GM23338 (cell line): ENCODE results near the gene PMVK. TPM values are rescaled to one million over a fixed set of nuclear protein-coding genes. Genes with fewer than 3 reads are reported as not detected.

Source experiments
- ATAC-seq: fragments of 200-7000 bp; cut with Tn5 transposase; 3 replicates; pipeline ENCODE4 v1.9.1; 2020
- DNase-seq: peaks from one replicate; pipeline ENCODE4 v3.0.0-alpha.2; 2015; ENCODE audit warnings: low spot score
- H2AFZ ChIP-seq: fragments of 200-600 bp; sonication (generic); 2 replicates; pipeline ENCODE4 v1.8.0; 2016; ENCODE audit warnings: antibody characterized with exemption, mild to moderate bottlenecking, moderate library complexity
- H3F3A ChIP-seq: fragments of 200-600 bp; sonication (generic); replicated peaks from 2 replicates; pipeline ENCODE4 v1.8.0; 2017; ENCODE audit warnings: antibody characterized with exemption, mixed run types, low read depth
- H3K27ac ChIP-seq: fragments of 200-600 bp; sonication (generic); 2 replicates; pipeline ENCODE4 v1.6.1; 2016; ENCODE audit warnings: low read depth
- H3K27me3 ChIP-seq: fragments of 200-600 bp; sonication (generic); 2 replicates; pipeline ENCODE4 v1.8.0; 2016; ENCODE audit warnings: mild to moderate bottlenecking, mixed run types, moderate library complexity; ENCODE audit not compliant: insufficient read depth
- H3K36me3 ChIP-seq: fragments of 200-600 bp; sonication (generic); 2 replicates; pipeline ENCODE4 v1.8.0; 2016; ENCODE audit warnings: mild to moderate bottlenecking; ENCODE audit not compliant: insufficient read depth
- H3K4me1 ChIP-seq: fragments of 200-600 bp; sonication (generic); 2 replicates; pipeline ENCODE4 v1.8.0; 2016; ENCODE audit warnings: mild to moderate bottlenecking, moderate library complexity; ENCODE audit not compliant: insufficient read depth
- H3K4me2 ChIP-seq: fragments of 200-600 bp; sonication (generic); 2 replicates; pipeline ENCODE4 v1.7.1; 2017; ENCODE audit warnings: mixed run types
- H3K4me3 ChIP-seq: fragments of 200-600 bp; sonication (generic); 2 replicates; pipeline ENCODE4 v1.6.1; 2016; ENCODE audit warnings: mixed run types
- H3K79me2 ChIP-seq: fragments of 200-600 bp; sonication (generic); replicated peaks from 2 replicates; pipeline ENCODE4 v1.8.0; 2017; ENCODE audit warnings: mild to moderate bottlenecking; ENCODE audit not compliant: insufficient read depth
- H3K9me2 ChIP-seq: fragments of 200-600 bp; sonication (generic); 2 replicates; pipeline ENCODE4 v1.8.0; 2017; ENCODE audit not compliant: insufficient read depth
- H4K20me1 ChIP-seq: fragments of 200-600 bp; sonication (generic); replicated peaks from 2 replicates; pipeline ENCODE4 v1.8.0; 2017; ENCODE audit warnings: mild to moderate bottlenecking; ENCODE audit not compliant: insufficient read depth
- H3K27ac Mint-ChIP-seq: 2 replicates; pipeline ENCODE4 v1.8.0; 2020; ENCODE audit warnings: inconsistent platforms, mild to moderate bottlenecking, moderate library complexity, mixed read lengths
- H3K27me3 Mint-ChIP-seq: 3 replicates; pipeline ENCODE4 v1.8.0; 2022; ENCODE audit warnings: low read depth, mild to moderate bottlenecking, moderate library complexity, mixed read lengths, inconsistent platforms; ENCODE audit not compliant: insufficient read depth, poor library complexity
- H3K36me3 Mint-ChIP-seq: 3 replicates; pipeline ENCODE4 v1.8.0; 2021; ENCODE audit warnings: low read depth, mild to moderate bottlenecking, inconsistent platforms, moderate library complexity, mixed read lengths
- H3K4me1 Mint-ChIP-seq: 3 replicates; pipeline ENCODE4 v1.8.0; 2020; ENCODE audit warnings: mild to moderate bottlenecking, inconsistent platforms, mixed read lengths
- H3K4me3 Mint-ChIP-seq: 3 replicates; pipeline ENCODE4 v1.8.0; 2021; ENCODE audit warnings: moderate library complexity, mild to moderate bottlenecking, inconsistent platforms, mixed read lengths
- H3K9me3 Mint-ChIP-seq: 3 replicates; pipeline ENCODE4 v1.8.0; 2020; ENCODE audit warnings: moderate library complexity, mild to moderate bottlenecking, inconsistent platforms, mixed read lengths
- CTCF ChIP-seq, 2 experiments: fragments of 200-600 bp in 1 of 2; sonication (generic) in 1 of 2; conservative IDR thresholded peaks; 2 replicates each; pipeline versions ENCODE4 v1.5.1 to v1.6.1; 2016 to 2017; ENCODE audit warnings: antibody characterized with exemption in 2 of 2, low read depth in 2 of 2, mild to moderate bottlenecking in 2 of 2, moderate library complexity in 1 of 2
- ETS1 ChIP-seq: IDR thresholded peaks from 2 replicates; pipeline ENCODE4 v1.6.1; 2016; ENCODE audit warnings: antibody characterized with exemption
- EZH2 ChIP-seq: fragments of 200-600 bp; sonication (generic); IDR thresholded peaks from one replicate; pipeline ENCODE4 v1.8.0; 2017; ENCODE audit warnings: antibody characterized with exemption, mild to moderate bottlenecking, low read depth; ENCODE audit not compliant: unreplicated experiment
- POLR2AphosphoS5 ChIP-seq: IDR thresholded peaks from 2 replicates; pipeline ENCODE4 v1.6.1; 2016; ENCODE audit warnings: antibody characterized with exemption, low read depth
- STAT1 ChIP-seq: IDR thresholded peaks from one replicate; pipeline ENCODE4 v1.6.1; 2016; ENCODE audit warnings: antibody characterized with exemption; ENCODE audit not compliant: unreplicated experiment
- polyA plus RNA-seq: library from polyadenylated mRNA; unstranded; fragments of >200 nt; fragmentation: Nextera tagmentation; extraction: Ambion mirVana; gene quantifications from 2 replicates; pipeline ENCODE4 v1.2.1, GENCODE V29; 2016
- total RNA-seq: library from RNA; depleted of rRNA; stranded (reverse); fragments of >200 nt; shearing (Covaris generic); gene quantifications from 2 replicates; pipeline ENCODE4 v1.2.3, GENCODE V29; 2014

PMVK gene
- total and polyA plus RNA-seq, 2 experiments from 2014 or later = 8.1 to 25.0 TPM

GRCh38 chr1:154971341-154971998 is 35.0 kb upstream of the PMVK start:
- H3K27me3 ChIP-seq = no peaks in the 10 kb centered on the region
- TF ChIP-seq CTCF (conservative IDR thresholded peaks at IDR 0.05; ENCODE audit: low read depth in 2 of 2) (no peak), STAT1 (no peak)
- no peaks in the 10 kb centered on the region for H3K9me2 ChIP-seq
- peak overlapping the region; percentile 90 for H3K4me2 ChIP-seq
- peaks cover 23% of the 10 kb centered on the region for H3K4me1 ChIP-seq
- Mint-ChIP-seq H3K4me1 (peaks cover 36% of the 10 kb centered on the region), H3K36me3 (peaks cover 37% of the 10 kb centered on the region), H3K27me3 (peaks cover 14% of the 10 kb centered on the region), H3K27ac (no peak overlapping the region), H3K9me3 (peaks cover 3% of the 10 kb centered on the region; the same call in 1 of the 3 replicates), H3K4me3 (no peak overlapping the region)
- H3K36me3 ChIP-seq = peaks cover 12% of the 10 kb centered on the region
- peak overlapping the region; percentile 97 for H3K27ac ChIP-seq
- peaks cover 22% of the 10 kb centered on the region for H3F3A ChIP-seq
- DNase-seq (no peak), ATAC-seq (no peak)
- H3K79me2 ChIP-seq = peaks cover 58% of the 10 kb centered on the region
- peaks cover 20% of the 10 kb centered on the region for H4K20me1 ChIP-seq
- H3K4me3 ChIP-seq = peak overlapping the region; percentile 82
- no peak overlapping the region for H2AFZ ChIP-seq

GRCh38 chr1:154970631-154971340 is 34.3 kb upstream of the PMVK start, which contains the start of gene SHC1:
Gene SHC1 (minus strand): TSS chr1:154970747. CDS start chr1:154970526, 221 bp downstream.
- Histone ChIP-seq H3K4me1 (peaks cover 16% of the 10 kb centered on the region), H2AFZ (no peak within 1 kb of the TSS), H3K36me3 (peaks cover 18% of the 10 kb centered on the region), H3K4me2 (peak within 1 kb of the TSS; percentile 90), H3F3A (peaks cover 25% of the 10 kb centered on the region), H3K9me2 (no peaks in the 10 kb centered on the region), H3K27ac (peak within 1 kb of the TSS; percentile 97), H3K79me2 (peaks cover 51% of the 10 kb centered on the region), H3K4me3 (peak within 1 kb of the TSS; percentile 82), H3K27me3 (no peaks in the 10 kb centered on the region), H4K20me1 (peaks cover 15% of the 10 kb centered on the region)
- DNase-seq (peak; percentile 97), ATAC-seq (peak; percentile 57)
- peaks cover 3% of the 10 kb centered on the region; the same call in 1 of the 3 replicates for H3K9me3 Mint-ChIP-seq
- TF ChIP-seq POLR2AphosphoS5 (peak; percentile 97), STAT1 (no peak), ETS1 (peak; percentile 70), EZH2 (no peak)
- peaks cover 40% of the 10 kb centered on the region for H3K36me3 Mint-ChIP-seq
- H3K27ac Mint-ChIP-seq = peak within 1 kb of the TSS; percentile 88
- H3K27me3 Mint-ChIP-seq = peaks cover 14% of the 10 kb centered on the region
- no peak within 1 kb of the TSS for H3K4me3 Mint-ChIP-seq
- peaks cover 36% of the 10 kb centered on the region for H3K4me1 Mint-ChIP-seq
